KG1 (cell line): ENCODE results near the gene ICAM5.
"Not testable (repeated sequence)": the region's sequence is repeated elsewhere in the genome, so short reads cannot be mapped to it uniquely, and the experiment has no call there.

Experiments used
- DNase-seq: peaks from one replicate; lab custom pipeline; 2025; lab: John Stamatoyannopoulos, UW

The ICAM5 gene

GRCh38 chr19:10320602-10321416, 31.1 kb downstream of the ICAM5 start:
- DNase-seq = no peak

- no peak for DNase-seq
These were observed 31.7 kb downstream of the ICAM5 start for GRCh38 chr19:10321417-10321797.

- DNase-seq = no peak
These were observed 32.4 kb downstream of the ICAM5 start for GRCh38 chr19:10321874-10322835.

- no peak for DNase-seq
These were observed 36.0 kb downstream of the ICAM5 start for GRCh38 chr19:10325732-10326131.

- DNase-seq = no peak
These were observed 38.0 kb downstream of the ICAM5 start for GRCh38 chr19:10327793-10328192.

- DNase-seq = no peak
These were observed 39.0 kb downstream of the ICAM5 start for GRCh38 chr19:10328558-10329429.

- no peak for DNase-seq
These were observed 39.8 kb downstream of the ICAM5 start for GRCh38 chr19:10329555-10329954.

GRCh38 chr19:10332158-10332964, 42.6 kb downstream of the ICAM5 start:
- no peak for DNase-seq

- peak; percentile 90 for DNase-seq
These were observed 43.4 kb downstream of the ICAM5 start, which contains the start of gene RAVER1 for GRCh38 chr19:10332965-10333757. Gene RAVER1, minus strand, starts transcription at chr19:10333529. Its CDS starts 22 bp downstream, at chr19:10333507.

- no peak for DNase-seq
These were observed 44.2 kb downstream of the ICAM5 start for GRCh38 chr19:10333758-10334587.

- no peak for DNase-seq
These were observed 45.0 kb downstream of the ICAM5 start for GRCh38 chr19:10334588-10335351.

- DNase-seq = no peak
These were observed 45.7 kb downstream of the ICAM5 start for GRCh38 chr19:10335352-10335985.

- DNase-seq = not testable (repeated sequence)
These were observed 47.0 kb downstream of the ICAM5 start for GRCh38 chr19:10336725-10337124.

- DNase-seq = no peak
These were observed 49.2 kb downstream of the ICAM5 start for GRCh38 chr19:10338940-10339339.

GRCh38 chr19:10339380-10339960, 49.7 kb downstream of the ICAM5 start, which contains the start of gene ICAM3:
Gene ICAM3, minus strand, starts transcription at chr19:10339624. Its CDS starts 10 bp downstream, at chr19:10339614.
- peak; percentile 71 for DNase-seq

GRCh38 chr19:10339977-10340376, 50.2 kb downstream of the ICAM5 start:
- no peak for DNase-seq

- no peak for DNase-seq
These were observed 53.7 kb downstream of the ICAM5 start for GRCh38 chr19:10343495-10343894.
